Measurements from ENCODE around the gene RNF213.
"Not testable (repeated sequence)": the region's sequence is repeated elsewhere in the genome, so short reads cannot be mapped to it uniquely, and the experiment has no call there.

RNF213 gene

DNA sequence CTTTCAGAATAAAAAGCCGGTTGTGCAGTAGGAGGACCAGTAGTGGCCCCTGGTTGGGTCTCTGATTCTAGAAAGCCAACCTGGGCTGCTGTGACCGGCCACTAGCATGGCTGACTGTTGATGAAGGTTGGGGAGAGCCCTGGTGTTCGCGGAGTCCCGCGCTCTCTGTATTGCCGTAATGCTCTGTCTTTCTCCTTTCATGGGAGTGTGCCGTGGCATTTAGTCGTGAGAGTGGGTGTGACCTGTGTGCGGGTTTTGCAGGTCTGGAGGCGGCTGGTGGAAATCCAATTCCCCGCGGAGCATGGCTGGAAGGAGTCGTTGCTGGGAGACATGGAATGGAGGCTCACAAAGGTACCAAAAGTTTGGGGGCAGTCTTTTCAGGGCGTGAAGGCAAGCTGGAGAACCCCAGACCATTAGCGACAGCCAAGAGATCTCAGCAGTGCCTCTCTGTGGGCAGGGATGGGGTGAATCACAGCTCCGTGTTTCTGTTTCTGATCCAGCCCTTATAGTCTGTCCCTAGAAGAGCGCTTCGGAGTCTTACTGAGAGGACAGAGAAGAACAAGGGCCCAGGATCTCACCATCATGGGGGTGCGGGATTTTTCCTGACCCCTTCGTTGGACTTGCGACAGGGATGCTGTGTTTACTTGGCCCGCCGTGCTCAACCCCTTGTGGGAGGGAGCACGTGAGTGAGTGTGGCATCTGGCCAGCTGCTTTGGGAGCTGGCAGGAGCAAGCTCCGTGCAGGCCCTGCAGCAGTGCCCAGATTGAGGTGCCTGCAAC, 56.5 kb downstream of the RNF213 start:
- in situ Hi-C loops (cut with MboI; ENCODE audit: low sequenced_read_pairs): no loop called here

DNA sequence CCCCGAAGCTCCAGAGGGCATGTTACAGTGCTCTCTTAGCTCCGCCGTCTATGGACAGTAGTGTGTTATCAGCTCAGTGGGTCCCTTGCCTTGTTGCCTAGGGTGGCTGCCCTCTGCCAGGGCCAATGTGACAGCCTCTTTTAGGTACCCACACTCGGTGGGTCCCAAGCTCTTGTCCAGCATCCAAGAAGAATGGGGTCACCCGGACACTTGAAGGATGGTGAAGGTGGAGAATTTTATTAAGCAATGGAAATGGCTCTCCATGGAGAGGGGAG, 57.0 kb downstream of the RNF213 start:
- in situ Hi-C loops (cut with MboI; ENCODE audit: low sequenced_read_pairs): no loop called here

DNA sequence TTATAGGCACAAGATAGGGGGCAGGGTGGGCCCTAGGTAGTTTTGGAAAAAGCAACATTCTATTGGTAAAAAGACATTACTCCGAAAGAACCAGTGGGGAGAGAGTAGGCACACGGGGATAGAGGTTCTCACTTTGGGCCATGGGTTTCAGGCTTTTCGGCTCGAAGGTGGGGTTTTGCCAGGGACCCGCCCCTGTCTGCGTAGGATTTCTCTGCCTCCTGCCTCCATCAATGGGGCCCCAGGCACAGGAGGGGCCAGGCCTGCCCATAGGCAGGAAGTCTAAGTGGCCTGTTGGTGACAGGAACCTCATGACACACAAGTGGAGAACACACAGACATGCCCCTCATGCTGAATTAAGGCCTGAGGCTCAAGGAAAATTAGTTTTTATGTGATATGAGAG, 57.5 kb downstream of the RNF213 start:
- in situ Hi-C loops (cut with MboI; ENCODE audit: low sequenced_read_pairs): no loop called here

DNA sequence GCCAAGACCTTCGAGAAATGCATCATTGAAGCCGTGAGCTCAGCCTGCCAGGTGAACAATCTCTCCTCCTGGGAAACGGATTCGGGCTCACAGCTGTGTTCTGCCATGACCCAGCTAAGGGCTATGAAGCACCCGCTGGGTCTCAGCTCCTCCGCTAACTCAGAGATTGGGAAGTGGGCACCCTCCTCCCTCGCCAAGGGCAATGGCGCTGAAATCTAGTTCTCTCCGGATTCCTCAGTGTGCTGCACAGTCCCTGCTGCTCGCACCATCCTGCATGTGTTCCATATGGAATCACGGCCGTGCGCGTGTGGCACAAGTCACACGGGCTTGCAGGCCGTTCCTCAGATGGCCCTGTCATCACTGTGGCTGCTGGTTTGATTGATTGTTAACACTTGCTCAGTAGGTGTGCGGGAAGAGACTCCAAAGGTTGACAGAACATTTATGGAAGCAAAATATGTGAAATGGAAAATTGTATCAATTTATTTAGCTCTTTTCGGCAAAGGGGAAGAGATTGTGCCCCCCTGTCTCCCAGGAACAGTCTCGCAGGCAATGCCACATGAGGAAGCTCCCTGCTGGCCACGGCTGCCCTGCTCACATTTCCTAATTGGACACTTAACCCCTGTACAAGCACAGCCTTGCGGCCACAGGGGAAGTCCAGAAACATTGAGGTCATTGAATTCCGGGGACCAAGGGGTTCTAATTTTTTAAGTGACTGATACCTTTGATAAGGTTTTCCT, 58.8 kb downstream of the RNF213 start:
- in situ Hi-C loops (cut with MboI; ENCODE audit: low sequenced_read_pairs): no loop called here

DNA sequence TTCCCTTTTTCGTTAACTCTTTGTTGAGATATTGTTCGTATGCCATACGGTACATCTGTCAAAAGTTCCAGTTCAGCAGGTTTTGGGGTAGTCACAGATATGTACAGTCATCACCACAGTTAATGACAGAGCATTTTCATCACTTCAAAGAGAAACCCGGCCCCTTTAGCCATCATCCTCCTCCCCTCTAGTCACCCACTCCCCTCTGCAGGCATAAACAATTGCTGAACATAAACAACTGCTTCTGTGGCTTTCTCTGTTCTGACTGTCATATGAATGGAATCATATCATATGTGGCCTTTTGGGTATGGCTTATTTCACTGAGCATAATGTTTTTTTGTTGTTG, 59.3 kb downstream of the RNF213 start:
- in situ Hi-C loops (cut with MboI; ENCODE audit: low sequenced_read_pairs): no loop called here

DNA sequence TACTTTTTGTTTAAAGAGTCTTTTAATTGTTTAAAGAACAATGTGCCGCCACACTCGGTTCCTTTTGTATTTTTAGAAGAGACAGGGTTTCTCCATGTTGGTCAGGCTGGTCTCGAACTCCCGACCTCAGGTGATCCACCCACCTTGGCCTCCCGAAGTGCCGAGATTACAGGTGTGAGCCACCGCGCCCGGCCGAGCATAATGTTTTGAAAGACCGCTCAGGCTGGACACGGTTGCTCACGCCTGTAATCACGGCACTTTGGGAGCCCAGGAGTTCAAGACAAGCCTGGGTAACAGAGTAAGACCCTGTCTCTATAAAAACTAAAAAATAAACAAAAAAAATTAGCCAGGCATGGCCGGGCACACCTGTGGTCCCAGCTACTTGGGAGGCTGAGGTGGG, 59.8 kb downstream of the RNF213 start:
- in situ Hi-C loops (cut with MboI; ENCODE audit: low sequenced_read_pairs): no loop called here

DNA sequence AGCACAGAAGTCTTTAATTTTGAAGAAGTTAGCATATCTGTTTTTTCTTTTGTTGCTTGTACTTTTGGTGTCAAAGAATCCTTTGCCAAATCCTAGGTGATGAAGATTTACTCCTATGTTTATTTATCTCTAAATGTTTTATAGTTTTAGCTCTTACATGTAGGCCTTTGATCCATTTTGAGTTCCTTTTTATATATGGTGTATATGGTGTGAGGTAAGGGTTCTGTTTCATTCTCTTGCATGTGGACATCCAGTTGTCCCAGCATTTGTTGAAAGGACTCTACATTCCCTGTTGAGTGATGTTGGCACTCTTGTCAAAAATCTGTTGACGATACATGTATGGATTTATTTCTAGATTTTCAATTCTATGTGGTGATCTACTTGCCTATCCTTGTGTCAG, 62.2 kb downstream of the RNF213 start:
- in situ Hi-C loops (cut with MboI; ENCODE audit: low sequenced_read_pairs): no loop called here

DNA sequence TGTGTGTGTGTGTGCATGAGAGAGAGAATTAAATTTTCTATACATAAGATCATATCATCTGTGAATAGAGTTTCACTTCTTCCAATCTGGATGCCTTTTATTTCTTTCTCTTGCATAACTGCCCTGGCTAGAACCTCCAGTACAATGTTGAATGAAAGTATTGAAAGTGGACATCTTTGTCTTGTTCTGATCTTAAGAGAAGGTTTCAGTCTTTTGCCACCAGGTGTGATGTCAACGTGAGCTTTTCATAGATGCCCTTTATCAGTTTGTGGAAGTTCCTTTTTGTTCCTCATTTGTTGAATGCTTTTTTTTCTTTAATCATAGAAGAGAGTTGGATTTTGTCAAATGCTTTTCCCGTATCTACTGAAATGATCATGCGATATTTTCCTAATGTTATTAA, 63.3 kb downstream of the RNF213 start:
- in situ Hi-C loops (cut with MboI; ENCODE audit: low sequenced_read_pairs): no loop called here

DNA sequence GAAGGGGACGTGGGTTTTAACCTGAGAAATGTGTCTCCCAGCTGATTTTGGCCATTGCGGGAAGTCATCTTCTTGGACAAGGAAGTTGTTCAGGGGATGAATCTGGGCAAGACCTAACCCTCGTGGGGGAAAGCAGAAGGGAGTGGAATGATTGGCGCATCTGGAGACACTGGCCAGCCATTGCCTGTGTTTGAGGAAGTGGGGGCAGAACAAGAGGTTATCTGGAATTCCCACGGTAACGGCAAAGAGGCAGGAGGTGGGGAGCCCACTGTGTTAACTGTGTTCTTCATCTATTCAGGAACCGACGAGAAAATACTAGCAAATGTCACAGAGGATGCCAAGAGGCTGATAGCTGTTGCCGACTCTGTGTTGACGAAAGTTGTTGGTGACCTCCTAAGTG, 66.9 kb downstream of the RNF213 start:
- in situ Hi-C loops (cut with MboI; ENCODE audit: low sequenced_read_pairs): no loop called here

DNA sequence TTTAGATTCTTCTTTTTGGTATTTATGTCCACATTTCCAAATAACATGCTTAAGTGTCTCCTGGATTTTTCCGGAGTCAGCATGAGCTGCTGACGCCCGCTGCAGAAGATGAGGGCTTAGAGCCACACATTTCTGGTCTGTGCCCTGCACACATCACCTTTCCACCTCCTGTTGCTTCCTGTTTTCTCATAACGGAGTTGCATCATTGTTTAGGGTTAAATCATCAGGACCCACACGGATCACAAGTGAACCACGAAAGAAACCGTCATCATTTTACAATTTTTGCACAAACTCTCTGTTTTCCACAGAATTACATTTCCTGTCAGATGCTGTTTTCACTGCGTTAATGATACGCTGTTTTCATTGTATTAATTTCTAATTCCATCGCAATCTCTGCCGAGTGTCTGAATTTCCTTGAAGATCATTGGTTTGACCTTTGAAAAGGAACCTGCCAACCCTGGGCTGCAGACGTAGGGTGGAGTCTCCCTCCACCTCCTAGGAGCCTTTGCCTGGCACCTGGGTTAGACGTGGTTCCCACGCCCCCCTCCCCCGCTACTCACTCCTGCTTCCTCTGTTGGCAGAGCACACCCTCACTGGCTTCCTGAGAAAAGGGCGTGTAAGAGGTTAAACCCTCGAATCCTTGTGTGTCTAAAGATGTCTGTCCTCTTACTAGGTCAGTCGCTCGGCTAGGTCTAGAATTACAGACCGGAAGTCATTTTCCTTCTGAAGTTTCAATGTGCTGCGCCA, 68.2 kb downstream of the RNF213 start:
- in situ Hi-C loops (cut with MboI; ENCODE audit: low sequenced_read_pairs): no loop called here

DNA sequence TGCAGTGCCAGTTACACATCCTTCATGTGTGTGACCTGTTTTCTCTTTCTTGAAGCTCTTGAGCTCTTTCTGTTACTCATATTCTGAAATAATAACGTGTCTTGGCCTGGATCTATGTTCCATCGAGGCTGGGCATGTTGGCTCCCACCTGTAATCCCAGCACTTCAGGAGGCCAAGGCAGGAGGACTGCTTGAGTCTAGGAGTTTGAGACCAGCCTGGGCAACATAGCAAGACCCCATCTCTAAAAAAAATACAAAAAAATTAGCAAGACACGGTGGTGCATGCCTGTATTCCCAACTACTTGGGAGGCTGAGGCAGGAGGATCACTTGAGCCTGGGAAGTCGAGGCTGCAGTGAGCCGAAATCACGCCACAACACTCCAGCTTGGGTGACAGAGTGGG, 68.8 kb downstream of the RNF213 start:
- in situ Hi-C loops (cut with MboI; ENCODE audit: low sequenced_read_pairs): not testable (repeated sequence)

DNA sequence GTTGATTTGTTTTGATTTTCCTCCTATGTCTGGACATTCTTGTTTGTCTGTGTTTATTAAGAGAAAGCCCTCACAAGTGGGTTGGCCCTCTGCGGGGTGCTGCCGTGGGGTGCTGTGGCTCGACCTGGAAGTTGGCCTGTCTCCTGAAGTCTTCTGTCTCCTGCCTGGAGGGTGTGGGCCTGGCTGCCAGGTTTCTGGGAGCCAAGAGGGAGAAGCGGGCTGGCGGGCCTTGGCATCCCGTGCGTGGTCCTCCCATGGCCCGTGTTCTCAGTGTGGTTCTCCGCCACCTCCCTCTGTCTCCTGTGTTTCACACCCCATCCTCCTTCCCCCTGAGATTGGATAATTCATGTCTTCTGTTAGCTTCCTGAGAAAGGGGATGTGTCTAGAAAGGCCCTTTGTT, 69.6 kb downstream of the RNF213 start:
- in situ Hi-C loops (cut with MboI; ENCODE audit: low sequenced_read_pairs): no loop called here

DNA sequence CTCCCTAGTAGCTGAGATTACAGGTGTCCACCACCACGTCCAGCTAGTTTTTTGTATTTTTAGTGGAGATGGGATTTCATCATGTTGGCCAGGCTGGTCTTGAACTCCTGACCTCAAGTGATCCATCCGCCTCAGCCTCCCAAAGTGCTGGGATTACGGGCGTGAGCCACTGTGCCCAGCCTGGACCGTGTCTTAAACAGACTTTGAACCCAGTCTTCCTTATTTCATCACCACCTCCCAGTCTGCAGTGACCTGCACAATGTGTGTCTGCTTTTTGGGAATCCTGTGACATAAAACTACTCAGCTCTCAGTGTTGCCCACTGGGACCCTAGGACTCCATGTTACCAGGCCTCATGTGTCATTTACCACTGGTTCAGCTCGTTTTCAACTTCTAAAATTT, 70.3 kb downstream of the RNF213 start:
- in situ Hi-C loops (cut with MboI; ENCODE audit: low sequenced_read_pairs): not testable (repeated sequence)

DNA sequence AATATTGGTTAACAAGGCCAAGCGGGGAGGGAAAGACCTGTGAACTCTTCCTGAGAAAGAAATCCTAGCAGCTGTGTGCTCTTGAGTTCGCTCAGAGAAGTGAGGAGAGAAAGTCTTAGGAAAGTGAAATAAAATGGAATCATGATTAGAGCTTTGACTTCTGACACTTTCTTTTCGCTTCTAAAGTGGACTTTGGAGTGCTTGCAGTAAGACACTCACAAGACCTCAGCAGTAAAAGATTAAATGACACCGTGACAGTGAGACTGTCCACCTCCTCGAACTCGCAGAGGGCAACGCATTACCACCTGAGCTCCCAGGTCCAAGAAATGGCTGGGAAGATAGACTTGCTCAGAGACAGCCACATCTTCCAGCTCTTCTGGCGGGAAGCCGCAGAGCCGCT, 71.2 kb downstream of the RNF213 start:
- in situ Hi-C loops (cut with MboI; ENCODE audit: low sequenced_read_pairs): no loop called here

DNA sequence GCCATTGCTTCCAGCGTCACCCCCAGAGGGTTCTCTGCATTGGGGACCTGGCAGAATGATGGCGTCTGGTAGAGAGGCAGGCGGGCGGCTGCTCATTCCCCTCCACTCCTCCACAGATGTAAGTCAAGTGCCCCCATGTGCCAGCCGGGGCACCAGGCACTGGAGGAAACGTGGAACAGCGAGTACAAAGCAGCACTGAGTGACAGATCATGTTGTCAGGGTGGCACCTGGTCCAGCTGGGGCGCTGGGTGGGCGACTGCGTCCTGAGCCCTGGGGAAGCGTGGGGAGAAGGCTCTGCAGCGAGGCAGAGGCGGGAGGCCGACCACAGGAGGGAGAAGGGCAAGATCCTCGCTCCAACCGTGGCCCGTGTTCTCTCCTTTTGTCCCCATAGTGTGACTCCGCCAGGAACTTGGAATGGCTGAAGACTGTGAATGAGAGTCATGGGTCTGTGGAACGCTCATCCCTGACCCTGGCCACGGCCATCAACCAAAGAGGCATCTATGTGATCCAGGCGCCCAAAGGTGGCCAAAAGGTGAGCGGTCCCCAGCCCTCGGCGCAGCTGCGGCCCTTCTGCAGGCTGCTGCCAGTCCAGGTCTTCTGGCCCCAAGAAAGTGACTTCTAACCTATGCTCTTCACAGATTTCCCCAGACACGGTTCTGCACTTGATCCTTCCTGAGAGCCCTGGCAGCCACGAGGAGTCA, 76.7 kb downstream of the RNF213 start:
- in situ Hi-C loops (cut with MboI; ENCODE audit: low sequenced_read_pairs): no loop called here

DNA sequence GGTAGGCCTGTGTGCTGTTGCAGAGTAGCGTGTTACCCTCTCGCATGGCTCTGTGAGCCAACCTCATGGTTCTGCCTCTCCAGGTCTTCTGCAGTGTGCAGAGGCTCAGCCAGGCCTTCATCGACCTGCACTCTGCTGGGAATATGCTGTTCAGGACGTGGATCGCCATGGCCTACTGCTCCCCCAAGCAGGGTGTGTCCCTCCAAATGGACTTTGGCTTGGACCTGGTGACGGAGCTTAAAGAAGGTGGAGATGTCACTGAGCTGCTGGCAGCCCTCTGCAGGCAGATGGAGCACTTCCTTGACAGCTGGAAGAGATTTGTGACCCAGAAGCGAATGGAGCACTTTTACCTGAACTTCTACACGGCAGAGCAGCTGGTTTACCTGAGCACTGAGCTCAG, 78.5 kb downstream of the RNF213 start:
- in situ Hi-C loops (cut with MboI; ENCODE audit: low sequenced_read_pairs): no loop called here

DNA sequence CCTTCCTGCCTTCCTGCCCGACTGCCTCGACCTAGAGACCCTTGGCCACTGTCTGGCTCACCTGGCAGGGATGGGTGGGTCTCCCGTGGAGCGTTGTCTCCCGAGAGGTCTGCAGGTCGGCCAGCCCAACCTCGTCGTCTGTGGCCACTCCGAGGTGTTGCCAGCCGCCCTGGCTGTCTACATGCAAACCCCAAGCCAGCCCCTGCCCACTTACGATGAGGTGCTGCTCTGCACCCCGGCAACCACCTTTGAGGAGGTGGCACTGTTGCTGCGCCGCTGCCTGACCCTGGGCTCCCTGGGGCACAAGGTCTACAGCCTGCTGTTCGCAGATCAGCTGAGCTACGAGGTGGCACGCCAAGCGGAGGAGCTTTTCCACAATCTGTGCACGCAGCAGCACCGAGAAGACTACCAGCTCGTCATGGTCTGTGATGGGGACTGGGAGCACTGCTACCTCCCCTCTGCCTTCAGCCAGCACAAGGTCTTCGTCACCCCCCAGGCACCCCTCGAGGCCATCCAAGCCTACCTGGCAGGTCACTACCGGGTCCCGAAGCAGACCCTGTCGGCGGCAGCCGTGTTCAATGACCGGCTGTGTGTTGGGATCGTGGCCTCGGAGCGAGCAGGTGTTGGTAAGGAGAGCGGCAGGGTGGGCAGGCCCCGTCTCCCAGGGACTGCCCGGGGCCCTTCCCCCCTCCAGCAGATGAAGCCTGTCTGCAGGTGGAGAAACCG, 79.2 kb downstream of the RNF213 start:
- in situ Hi-C loops (cut with MboI; ENCODE audit: low sequenced_read_pairs): no loop called here

DNA sequence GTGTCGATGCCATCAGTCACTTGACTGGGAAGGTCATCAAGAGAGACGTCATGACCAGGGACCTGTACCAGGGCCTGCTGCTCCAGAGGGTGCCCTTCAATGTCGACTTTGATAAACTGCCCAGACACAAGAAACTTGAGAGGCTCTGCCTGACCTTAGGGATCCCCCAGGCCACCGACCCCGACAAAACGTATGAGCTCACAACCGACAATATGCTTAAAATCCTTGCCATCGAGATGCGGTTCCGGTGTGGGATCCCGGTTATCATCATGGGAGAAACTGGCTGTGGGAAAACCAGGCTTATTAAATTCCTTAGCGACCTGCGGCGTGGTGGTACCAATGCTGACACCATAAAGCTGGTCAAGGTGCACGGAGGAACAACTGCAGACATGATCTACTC, 84.7 kb downstream of the RNF213 start:
- in situ Hi-C loops (cut with MboI; ENCODE audit: low sequenced_read_pairs): no loop called here

DNA sequence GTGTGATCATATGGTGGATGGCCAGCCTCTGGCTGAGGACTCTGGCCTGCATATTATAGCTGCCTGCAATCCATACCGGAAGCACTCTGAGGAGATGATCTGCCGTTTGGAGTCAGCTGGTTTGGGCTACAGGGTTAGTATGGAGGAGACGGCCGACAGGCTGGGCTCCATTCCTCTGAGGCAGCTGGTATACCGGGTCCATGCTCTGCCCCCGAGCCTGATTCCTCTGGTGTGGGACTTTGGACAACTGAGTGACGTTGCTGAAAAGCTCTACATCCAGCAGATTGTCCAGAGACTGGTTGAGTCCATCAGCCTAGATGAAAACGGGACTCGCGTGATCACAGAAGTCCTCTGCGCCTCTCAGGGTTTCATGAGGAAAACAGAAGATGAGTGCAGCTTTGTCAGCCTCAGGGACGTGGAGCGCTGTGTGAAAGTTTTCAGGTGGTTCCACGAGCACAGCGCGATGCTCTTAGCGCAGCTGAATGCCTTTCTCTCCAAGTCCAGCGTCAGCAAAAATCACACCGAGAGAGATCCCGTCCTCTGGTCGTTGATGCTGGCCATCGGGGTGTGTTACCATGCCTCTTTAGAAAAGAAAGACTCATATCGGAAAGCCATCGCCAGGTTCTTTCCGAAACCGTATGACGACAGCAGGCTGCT, 85.3 kb downstream of the RNF213 start:
- in situ Hi-C loops (cut with MboI; ENCODE audit: low sequenced_read_pairs): no loop called here

DNA sequence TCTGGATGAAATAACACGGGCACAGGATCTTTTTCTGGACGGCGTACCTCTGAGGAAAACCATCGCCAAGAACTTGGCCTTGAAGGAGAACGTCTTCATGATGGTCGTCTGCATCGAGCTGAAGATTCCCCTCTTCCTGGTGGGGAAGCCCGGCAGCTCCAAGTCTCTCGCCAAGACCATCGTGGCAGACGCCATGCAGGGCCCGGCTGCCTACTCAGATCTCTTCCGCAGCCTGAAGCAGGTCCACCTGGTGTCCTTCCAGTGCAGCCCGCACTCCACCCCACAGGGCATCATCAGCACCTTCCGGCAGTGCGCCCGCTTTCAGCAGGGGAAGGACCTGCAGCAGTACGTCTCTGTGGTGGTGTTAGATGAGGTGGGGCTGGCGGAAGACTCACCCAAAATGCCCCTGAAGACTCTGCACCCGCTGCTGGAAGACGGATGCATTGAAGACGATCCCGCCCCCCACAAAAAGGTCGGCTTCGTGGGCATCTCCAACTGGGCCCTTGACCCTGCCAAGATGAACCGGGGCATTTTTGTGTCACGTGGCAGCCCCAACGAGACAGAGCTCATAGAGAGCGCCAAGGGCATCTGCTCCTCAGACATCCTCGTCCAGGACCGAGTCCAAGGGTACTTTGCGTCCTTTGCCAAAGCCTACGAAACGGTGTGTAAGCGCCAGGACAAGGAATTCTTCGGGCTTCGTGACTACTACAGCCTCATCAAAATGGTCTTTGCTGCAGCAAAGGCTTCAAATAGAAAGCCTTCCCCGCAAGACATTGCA, 86.0 kb downstream of the RNF213 start:
- in situ Hi-C loops (cut with MboI; ENCODE audit: low sequenced_read_pairs): no loop called here

Data from HL-60/S4 (cell line).